NCI-H2196 (cell line): ENCODE measurements around the gene ZFY.
A peak's percentile ranks its signal among the peaks of the same experiment; 100 is the strongest.
"Not testable (repeated sequence)": the region's sequence is repeated elsewhere in the genome, so short reads cannot be mapped to it uniquely, and the experiment has no call there.

Experiments used
- DNase-seq: peaks from one replicate; lab custom pipeline; 2025; ENCODE audit not compliant: unreplicated experiment; lab: John Stamatoyannopoulos, UW

ZFY gene

DNA sequence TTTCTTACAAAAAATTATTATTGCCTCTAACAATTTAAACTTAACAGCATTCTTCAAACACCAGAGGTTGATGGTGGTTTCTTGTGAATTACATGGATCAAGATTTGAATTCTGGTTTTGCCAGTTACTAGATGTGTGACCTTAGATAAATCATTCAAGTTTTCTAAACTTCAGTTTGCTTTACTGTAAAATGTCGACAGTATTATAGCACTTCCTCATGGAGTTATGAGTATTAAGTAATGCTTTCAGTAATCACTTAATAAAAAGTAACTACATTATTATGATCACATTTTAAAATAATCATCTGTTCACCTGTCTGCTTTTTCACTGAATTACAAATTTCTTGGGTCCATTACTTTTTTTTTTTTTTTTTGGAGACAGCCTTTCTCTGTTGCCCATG lies 37.5 kb downstream of the ZFY start:
- DNase-seq = no peak

DNA sequence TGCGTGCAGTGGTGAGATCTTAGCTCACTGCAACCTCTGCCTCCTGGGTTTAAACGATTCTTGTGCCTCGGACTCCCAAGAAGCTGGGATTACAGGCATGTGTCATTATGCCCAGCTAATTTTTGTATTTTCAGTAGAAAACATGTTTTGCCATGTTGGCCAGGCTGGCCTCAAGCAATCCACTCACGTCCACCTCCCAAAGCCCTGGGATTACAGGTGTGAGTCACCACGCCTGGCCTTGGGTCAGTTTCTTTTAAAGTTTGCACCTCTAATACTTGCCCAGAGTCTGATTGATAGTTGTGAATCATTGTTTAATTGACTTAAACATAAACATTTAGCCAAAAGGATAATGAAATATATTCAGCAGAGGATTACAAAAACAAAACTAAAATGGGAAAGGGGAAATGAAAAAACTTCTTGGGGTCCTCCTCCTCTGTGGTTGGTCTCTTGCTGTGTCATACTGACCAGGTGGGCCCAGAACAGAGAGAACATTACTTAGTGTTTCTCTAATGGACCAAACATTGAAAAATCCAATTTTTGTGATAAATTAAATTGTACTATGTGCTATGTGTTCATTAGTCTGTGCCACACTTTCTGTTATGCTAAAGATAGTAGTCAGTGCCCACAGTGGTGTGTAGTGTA lies 38.0 kb downstream of the ZFY start:
- no peak for DNase-seq

DNA sequence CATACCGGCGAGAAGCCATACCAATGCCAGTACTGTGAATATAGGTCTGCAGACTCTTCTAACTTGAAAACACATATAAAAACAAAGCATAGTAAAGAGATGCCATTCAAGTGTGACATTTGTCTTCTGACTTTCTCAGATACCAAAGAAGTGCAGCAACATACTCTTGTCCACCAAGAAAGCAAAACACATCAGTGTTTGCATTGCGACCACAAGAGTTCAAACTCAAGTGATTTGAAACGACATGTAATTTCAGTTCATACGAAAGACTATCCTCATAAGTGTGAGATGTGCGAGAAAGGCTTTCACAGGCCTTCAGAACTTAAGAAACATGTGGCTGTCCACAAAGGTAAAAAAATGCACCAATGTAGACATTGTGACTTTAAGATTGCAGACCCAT lies 44.1 kb downstream of the ZFY start:
- DNase-seq = no peak

DNA sequence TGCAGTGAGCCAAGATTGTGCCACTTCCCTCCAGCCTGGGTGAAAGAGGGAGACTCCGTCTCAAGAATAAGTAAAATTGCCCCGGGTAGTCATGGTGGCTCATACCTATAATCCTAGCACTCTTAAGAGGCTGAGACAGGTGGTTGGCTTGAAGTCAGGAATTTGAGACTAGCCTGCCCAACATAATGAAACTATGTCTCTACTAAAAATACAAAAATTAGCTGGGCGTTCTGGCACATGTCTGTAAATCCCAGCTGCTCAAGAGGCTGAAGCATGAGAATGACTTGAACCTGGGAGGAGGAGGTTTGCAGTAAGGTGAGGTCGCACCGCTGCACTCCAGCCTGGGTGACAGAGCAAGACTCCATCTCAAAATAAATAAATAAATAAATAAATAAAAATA lies 49.3 kb downstream of the ZFY start:
- peak; percentile 10 for DNase-seq

DNA sequence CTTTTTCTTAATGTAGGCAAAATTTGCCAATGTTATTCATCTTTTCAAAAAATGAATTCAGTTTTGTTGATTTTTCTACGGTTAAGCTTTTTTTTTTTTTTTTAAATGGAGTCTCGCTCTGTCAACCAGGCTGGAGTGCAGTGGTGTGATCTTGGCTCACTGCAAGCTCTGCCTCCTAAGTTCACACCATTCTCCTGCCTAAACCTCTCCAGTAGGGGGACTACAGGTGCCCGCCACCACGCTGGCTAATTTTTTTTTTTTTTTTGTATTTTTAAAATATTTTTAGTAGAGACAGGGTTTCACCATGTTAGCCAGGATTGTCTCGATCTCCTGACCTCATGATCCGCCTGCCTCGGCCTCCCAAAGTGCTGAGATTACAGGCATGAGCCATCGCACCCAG lies 52.0 kb downstream of the ZFY start:
- DNase-seq = not testable (repeated sequence)

DNA sequence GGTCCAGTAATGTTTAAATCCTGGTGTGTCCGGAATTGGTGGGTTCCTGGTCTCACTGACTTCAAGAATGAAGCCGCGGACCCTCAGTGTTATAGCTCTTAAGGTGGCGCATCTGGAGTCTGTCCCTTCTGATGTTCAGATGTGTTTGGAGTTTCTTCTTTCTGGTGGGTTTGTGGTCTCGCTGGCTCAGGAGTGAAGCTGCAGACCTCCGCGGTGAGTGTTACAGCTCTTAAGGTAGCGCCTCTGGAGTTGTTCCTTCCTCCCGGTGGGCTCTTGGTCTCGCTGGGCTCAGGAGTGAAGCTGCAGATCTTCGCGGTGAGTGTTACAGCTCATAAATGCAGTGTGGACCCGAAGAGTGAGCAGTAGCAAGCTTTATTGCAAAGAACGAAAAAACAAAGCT lies 62.2 kb downstream of the ZFY start:
- not testable (repeated sequence) for DNase-seq

DNA sequence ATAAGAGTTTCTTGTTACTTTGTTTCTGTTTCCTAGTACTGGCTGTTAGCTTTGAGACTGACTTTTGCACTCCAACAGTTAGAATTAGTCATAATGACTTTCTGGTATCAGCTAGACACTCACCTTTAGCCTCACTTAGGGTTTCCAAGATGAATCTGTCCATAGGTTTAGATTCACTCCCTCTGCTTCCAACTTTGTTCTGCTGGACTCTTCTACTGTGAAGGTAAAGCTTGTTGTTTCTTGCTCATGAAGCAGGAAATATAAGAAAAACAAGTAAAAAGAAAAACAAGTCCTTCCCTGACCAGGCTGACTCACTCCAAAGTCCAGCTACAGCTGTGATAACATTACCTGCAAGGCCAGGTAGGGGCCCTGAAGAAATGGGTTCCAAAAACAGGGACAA lies 67.0 kb downstream of the ZFY start:
- DNase-seq = no peak

DNA sequence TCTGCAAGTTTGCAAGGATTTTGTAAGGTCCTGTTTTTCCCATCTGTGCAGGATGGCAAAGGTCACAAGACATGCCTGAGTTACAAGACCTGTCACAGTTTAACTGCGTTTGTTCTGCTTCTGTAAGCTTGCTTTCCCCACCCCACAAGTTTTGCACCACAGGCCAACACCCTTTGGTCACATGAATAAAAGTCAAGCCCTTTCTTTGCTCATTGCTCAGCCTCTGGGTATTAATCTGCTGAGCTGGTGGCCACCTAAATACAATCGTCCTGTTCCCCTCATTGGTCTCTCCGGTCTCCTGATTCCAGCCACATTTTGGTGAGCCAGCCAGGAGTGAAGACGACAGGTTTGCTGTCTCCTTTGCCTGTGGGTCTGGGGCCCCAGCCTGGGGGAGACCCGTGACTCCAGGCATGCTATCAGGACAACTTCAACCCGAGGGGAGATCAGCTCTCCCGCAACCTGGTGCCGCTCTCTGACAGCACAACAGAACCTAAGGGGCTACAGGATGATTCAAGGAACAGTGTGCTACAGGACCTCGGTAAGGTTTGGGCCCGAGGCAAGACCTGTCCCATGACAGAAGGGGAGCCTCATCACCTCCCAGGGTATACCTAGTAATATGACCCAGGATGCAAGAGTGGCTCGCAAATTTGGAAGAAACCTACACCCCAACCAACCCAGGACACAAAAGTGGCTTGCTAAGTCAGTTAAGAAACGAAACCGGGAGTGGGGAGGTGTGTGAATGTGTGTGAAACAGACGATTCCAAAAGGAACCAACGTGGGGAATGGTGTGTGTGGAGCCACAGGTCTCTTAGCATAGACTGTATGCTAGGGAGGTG lies 67.7 kb downstream of the ZFY start:
- no peak for DNase-seq

DNA sequence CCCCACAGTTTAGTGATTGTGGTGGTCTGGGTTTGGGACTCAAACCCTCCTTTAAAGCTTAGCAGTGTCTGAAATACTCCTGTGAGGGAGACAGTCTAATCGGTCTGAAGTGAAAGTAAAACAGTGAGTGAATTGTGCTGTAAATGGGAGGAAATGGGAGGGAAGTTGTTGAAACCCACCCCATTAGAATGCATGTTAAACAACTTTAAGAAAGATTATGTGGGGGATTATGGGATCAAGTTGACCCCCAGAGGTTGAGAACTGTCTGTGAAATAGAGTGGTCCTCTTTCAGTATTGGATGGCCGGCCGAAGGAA lies 68.3 kb downstream of the ZFY start:
- no peak for DNase-seq

DNA sequence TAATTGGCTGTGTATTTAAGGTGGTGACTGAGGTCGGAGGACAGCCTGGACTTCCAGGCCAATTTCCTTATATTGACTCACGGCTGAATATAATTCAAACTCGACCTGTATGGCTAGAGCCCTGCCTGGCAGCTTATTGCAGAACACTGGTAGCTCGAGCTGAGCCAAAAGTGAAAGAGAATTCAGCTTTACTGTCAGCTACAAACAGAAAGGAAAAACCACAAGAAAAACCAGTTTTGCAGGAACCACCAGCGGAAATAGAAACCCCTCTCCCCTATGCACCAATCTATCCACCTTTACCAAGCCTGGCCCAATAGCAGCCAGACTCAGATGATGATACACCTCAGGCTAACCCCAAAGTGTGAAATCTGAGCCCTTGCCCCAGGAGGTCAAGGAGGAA lies 68.7 kb downstream of the ZFY start:
- DNase-seq = peak; percentile 85

DNA sequence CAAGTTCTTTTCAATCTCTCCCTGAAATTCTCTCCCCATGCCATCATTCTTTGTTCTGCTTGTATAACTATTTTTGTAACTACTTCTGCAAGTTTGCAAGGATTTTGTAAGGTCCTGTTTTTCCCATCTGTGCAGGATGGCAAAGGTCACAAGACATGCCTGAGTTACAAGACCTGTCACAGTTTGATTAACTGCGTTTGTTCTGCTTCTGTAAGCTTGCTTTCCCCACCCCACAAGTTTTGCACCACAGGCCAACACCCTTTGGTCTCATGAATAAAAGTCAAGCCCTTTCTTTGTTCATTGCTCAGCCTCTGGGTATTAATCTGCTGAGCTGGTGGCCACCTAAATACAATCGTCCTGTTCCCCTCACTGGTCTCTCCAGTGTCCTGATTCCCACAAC lies 70.8 kb downstream of the ZFY start:
- not testable (repeated sequence) for DNase-seq

DNA sequence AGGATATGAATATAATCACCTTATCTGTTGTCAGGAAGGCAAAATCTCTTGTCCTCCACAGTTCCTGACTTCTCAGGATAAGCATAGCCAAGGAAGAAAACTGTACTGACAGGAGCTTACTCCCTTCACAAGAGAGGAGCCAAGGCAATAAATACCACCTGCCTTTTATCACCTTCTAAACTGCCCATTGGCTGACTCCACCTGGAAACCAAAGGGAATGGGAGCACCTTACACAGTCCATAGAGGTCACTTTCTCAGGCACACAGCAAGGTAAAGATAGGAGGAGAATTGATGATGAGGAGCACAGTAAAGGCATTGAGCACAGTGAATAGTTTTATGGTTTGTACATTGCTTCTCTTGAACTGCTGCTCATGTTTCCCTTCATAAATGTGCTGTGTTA lies 72.8 kb downstream of the ZFY start:
- no peak for DNase-seq

DNA sequence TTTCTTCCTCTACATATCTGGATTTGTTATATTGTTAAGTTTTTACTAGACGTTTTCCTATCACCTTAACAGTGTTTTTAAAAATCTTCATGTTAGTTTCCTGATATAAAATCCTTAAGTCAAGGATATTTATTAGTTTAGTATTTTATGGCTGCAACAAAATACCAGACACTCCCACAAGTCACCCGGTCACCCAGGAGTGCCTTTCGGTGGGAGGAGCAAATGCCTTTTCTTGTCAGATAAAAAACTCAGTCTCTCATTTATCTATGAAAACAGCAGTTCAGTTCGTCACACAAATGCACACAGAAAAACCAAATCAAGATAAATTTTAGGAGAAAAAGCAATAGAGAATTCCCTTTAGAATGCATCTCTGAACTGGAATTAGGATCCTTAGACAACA lies 77.0 kb downstream of the ZFY start:
- DNase-seq = no peak

DNA sequence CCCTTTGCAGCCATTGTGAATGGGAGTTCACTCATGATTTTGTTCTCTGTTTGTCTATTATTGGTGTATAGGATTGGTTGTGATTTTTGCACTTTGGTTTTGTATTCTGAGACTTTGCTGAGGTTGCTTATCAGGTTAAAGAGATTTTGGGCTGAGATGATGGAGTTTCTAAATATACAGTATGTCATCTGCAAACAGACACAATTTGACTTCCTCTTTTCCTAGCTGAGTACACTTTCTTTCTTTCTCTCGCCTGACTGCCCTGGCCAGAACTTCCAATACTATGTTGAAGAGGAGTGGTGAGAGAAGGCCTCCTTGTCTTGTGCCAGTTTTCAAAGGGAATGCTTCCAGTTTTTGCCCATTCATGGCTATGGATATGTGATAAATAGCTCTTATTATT lies 81.4 kb downstream of the ZFY start:
- no peak for DNase-seq

DNA sequence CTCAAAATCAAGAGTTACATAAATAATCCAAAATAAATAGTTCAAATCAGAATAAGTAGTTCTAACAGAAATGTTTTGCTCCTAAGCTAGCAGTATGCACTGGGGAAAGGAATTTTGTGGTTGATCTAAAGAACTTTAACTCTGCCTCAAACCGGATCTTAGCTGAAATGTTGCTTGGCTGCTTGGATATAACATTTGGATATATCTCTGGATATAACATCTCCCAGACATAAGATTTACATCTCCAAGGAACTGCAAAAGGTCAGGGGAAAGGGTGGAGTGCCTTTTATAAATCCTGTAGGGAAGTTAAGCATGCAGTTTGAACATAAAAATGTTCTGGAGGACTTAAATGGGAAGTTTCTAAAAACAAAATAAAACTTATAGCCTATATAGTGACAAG lies 83.4 kb downstream of the ZFY start:
- no peak for DNase-seq

DNA sequence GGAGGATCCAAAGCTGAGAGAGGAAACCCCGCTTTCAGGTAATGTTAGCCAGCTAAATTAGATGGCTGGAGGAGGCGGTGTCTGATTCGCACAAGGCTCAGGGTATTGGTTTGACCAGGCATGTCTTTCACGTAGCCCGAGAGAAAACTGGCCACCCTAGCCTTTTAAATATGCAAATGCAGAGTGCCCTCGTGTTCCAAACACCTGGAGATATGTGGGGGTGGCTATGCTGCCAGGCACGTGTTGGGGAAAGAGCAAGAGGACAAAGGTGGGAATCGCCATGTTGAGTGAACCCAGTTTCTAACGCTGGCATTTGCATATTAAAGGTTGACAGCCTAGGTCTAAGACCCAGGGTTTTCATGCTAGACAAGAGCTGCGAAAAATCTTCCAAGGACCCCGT lies 84.4 kb downstream of the ZFY start:
- DNase-seq = no peak

DNA sequence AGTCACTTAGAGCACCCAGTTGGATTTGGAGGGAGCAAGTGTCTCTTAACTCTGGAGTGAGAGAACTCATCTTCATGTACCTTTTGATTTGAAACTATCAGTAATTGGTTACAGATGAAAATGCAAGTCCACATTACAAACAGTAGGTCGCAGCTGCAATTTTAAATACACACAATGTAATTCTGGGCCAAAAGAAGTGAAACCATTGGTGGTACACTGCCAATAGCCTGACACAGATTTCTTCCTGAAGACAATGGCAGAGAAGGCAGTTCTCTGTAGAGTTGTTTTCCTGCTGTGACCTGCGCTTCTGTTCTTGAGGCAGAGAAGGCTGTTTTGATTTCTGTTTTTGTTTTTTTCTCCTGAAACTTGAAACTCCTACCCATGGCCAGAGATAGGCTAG lies 86.0 kb downstream of the ZFY start:
- no peak for DNase-seq

DNA sequence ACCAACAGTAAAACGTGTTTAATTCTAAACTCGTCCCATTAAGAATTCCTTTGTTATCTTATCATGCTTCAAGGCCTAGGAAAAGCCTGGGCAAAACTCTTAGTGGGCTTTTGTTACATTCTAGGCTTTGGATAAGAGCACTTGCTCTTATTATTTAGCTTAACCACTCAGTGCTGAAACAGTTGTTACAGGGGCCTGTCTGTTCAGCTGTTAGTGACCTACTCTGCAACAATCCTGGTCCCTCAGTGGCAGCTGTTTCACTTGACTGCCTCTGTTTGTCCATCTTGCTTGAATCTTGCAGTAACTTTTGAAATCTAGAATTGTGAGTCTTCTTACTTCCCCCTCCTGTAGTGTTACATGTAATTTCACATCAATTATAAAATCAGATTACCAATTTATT lies 88.4 kb downstream of the ZFY start:
- DNase-seq = no peak

DNA sequence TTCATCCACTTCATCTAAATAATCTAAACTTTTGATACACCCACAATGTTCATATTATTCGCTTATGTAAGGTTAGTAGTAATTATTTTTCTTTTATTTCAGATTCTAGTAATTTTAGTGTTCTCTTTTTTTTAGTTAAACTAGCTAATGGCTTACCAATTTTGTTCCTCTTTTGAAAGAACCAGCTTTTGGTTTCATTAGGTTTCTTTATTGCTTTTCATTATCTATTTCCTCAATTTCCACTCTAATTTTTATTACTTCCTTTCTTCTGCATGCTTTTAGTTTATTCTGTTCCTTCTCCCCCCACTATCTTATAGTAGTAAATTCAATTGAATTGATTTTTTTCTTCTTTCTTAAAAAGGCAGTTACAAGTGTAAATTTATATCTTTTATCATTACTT lies 90.2 kb downstream of the ZFY start:
- no peak for DNase-seq
